WERI-Rb-1 (cell line): ENCODE results near the gene TGM2.

Experiments
- DNase-seq: peaks from one replicate; pipeline ENCODE4 v3.0.0-alpha.2; 2020
- H3K27ac ChIP-seq: fragments of 250-450 bp; sonication (Bioruptor Pico); 2 replicates; pipeline ENCODE4 v1.5.1; 2020; ENCODE audit warnings: mild to moderate bottlenecking, moderate library complexity
- H3K27me3 ChIP-seq: fragments of 250-450 bp; sonication (Bioruptor Pico); 2 replicates; pipeline ENCODE4 v1.5.1; 2021; ENCODE audit warnings: mild to moderate bottlenecking, low read depth, moderate library complexity; ENCODE audit not compliant: insufficient read depth, severe bottlenecking
- H3K36me3 ChIP-seq: fragments of 250-450 bp; sonication (Bioruptor Pico); 2 replicates; pipeline ENCODE4 v1.5.1; 2020; ENCODE audit warnings: mild to moderate bottlenecking, moderate library complexity
- H3K4me3 ChIP-seq: 2 replicates; pipeline ENCODE4 v1.5.1; 2011; ENCODE audit warnings: low read depth, mild to moderate bottlenecking, control low read depth, low read length
- H3K9me3 ChIP-seq: fragments of 250-450 bp; sonication (Bioruptor Pico); 2 replicates; pipeline ENCODE4 v1.5.1; 2021; ENCODE audit warnings: mild to moderate bottlenecking, moderate library complexity; ENCODE audit not compliant: severe bottlenecking
- CTCF ChIP-seq: IDR thresholded peaks from 2 replicates; pipeline ENCODE4 v1.5.1; 2011; ENCODE audit warnings: low read depth, mild to moderate bottlenecking, control low read depth, inconsistent platforms, low read length

The TGM2 gene

GRCh38 chr20:38173237-38174156, 8.4 kb upstream of the TGM2 start:
- DNase-seq: no peak
- TF ChIP-seq CTCF: no peak
- no peaks in the 10 kb centered on the region for H3K27me3 ChIP-seq
- no peak overlapping the region for H3K4me3 ChIP-seq
- no peak overlapping the region for H3K27ac ChIP-seq
- no peaks in the 10 kb centered on the region for H3K36me3 ChIP-seq
- no peaks in the 10 kb centered on the region for H3K9me3 ChIP-seq

- Histone ChIP-seq H3K9me3 (no peaks in the 10 kb centered on the region), H3K4me3 (no peak overlapping the region), H3K27ac (no peak overlapping the region), H3K27me3 (no peaks in the 10 kb centered on the region), H3K36me3 (no peaks in the 10 kb centered on the region)
- no peak for TF ChIP-seq CTCF
- DNase-seq: no peak
Measured at GRCh38 chr20:38172408-38172807, 7.3 kb upstream of the TGM2 start.

GRCh38 chr20:38171675-38172043, 6.6 kb upstream of the TGM2 start:
- H3K36me3 ChIP-seq: no peaks in the 10 kb centered on the region
- peak overlapping the region; percentile 2; the same call in 1 of the 2 replicates for H3K27ac ChIP-seq
- H3K9me3 ChIP-seq: no peaks in the 10 kb centered on the region
- no peak overlapping the region for H3K4me3 ChIP-seq
- no peak for DNase-seq
- no peak for TF ChIP-seq CTCF
- H3K27me3 ChIP-seq: no peaks in the 10 kb centered on the region

GRCh38 chr20:38170826-38171674, 6.0 kb upstream of the TGM2 start:
- no peak overlapping the region for H3K4me3 ChIP-seq
- TF ChIP-seq CTCF: no peak
- no peaks in the 10 kb centered on the region for H3K27me3 ChIP-seq
- no peaks in the 10 kb centered on the region for H3K9me3 ChIP-seq
- peak overlapping the region; percentile 5; the same call in 1 of the 2 replicates for H3K27ac ChIP-seq
- DNase-seq: peak; percentile 60
- H3K36me3 ChIP-seq: no peaks in the 10 kb centered on the region

- Histone ChIP-seq H3K36me3 (no peaks in the 10 kb centered on the region), H3K4me3 (no peak overlapping the region), H3K27me3 (no peaks in the 10 kb centered on the region), H3K9me3 (no peaks in the 10 kb centered on the region), H3K27ac (no peak overlapping the region; the same call in 1 of the 2 replicates)
- no peak for TF ChIP-seq CTCF
- no peak for DNase-seq
Measured at GRCh38 chr20:38170219-38170825, 5.3 kb upstream of the TGM2 start.
